Astrocyte (in vitro differentiated cells and primary cell): ENCODE results near the gene CYP27B1. TPM values are rescaled to one million over a fixed set of nuclear protein-coding genes. Genes with fewer than 3 reads are reported as not detected.

Experiments
- DNase-seq: peaks from one replicate; pipeline ENCODE4 v3.0.0-alpha.2; 2010; ENCODE audit warnings: low read depth
- FAIRE-seq: peaks from 2 replicates; lab custom pipeline; 2011; peaks lifted over from hg19 to GRCh38; lab: Jason Lieb, UNC
- H2AFZ ChIP-seq: 2 replicates; pipeline ENCODE4 v1.6.0; 2012; ENCODE audit warnings: low read depth, low read length, inconsistent platforms
- H3K27ac ChIP-seq: 2 replicates; pipeline ENCODE4 v1.5.1; 2011; ENCODE audit warnings: low read depth, low read length, inconsistent platforms
- H3K27me3 ChIP-seq: 2 replicates; pipeline ENCODE4 v1.6.0; 2011; ENCODE audit warnings: low read length, inconsistent platforms; ENCODE audit not compliant: insufficient read depth
- H3K36me3 ChIP-seq: 2 replicates; pipeline ENCODE4 v1.5.1; 2011; ENCODE audit warnings: low read length, inconsistent platforms; ENCODE audit not compliant: insufficient read depth
- H3K4me1 ChIP-seq: 2 replicates; pipeline ENCODE4 v1.5.1; 2011; ENCODE audit warnings: low read length, inconsistent platforms; ENCODE audit not compliant: insufficient read depth
- H3K4me2 ChIP-seq: 2 replicates; pipeline ENCODE4 v1.6.0; 2012; ENCODE audit warnings: low read length, inconsistent platforms
- H3K4me3 ChIP-seq: 2 replicates; pipeline ENCODE4 v1.5.1; 2011; ENCODE audit warnings: low read depth, mild to moderate bottlenecking, low read length, inconsistent platforms; ENCODE audit not compliant: insufficient read depth
- H3K79me2 ChIP-seq: 2 replicates; pipeline ENCODE4 v1.6.0; 2012; ENCODE audit warnings: mild to moderate bottlenecking, low read length, inconsistent platforms; ENCODE audit not compliant: insufficient read depth
- H3K9ac ChIP-seq: 2 replicates; pipeline ENCODE4 v1.6.0; 2012; ENCODE audit warnings: mild to moderate bottlenecking, low read length, inconsistent platforms
- H3K9me3 ChIP-seq: 2 replicates; pipeline ENCODE4 v1.5.1; 2012; ENCODE audit warnings: low read depth, mild to moderate bottlenecking, low read length, inconsistent platforms; ENCODE audit not compliant: insufficient read depth
- H4K20me1 ChIP-seq: 2 replicates; pipeline ENCODE4 v1.6.0; 2012; ENCODE audit warnings: low read length, inconsistent platforms; ENCODE audit not compliant: insufficient read depth
- H3K27ac Mint-ChIP-seq: one replicate; pipeline ENCODE4 v1.8.0; 2021; ENCODE audit warnings: mild to moderate bottlenecking, mixed read lengths; ENCODE audit not compliant: unreplicated experiment
- H3K27me3 Mint-ChIP-seq: one replicate; pipeline ENCODE4 v1.8.0; 2021; ENCODE audit warnings: low read depth, mixed read lengths; ENCODE audit not compliant: unreplicated experiment
- H3K36me3 Mint-ChIP-seq: one replicate; pipeline ENCODE4 v1.8.0; 2021; ENCODE audit warnings: low read depth, mixed read lengths; ENCODE audit not compliant: unreplicated experiment
- H3K4me1 Mint-ChIP-seq: one replicate; pipeline ENCODE4 v1.8.0; 2021; ENCODE audit warnings: low read depth, mixed read lengths; ENCODE audit not compliant: unreplicated experiment
- H3K4me3 Mint-ChIP-seq: one replicate; pipeline ENCODE4 v1.8.0; 2021; ENCODE audit warnings: mild to moderate bottlenecking, moderate library complexity, mixed read lengths; ENCODE audit not compliant: unreplicated experiment
- H3K9me3 Mint-ChIP-seq: one replicate; pipeline ENCODE4 v1.8.0; 2021; ENCODE audit warnings: mild to moderate bottlenecking, mixed read lengths; ENCODE audit not compliant: unreplicated experiment
- CTCF ChIP-seq: IDR thresholded peaks from 2 replicates; pipeline ENCODE4 v1.5.1; 2011; ENCODE audit warnings: low read depth, mild to moderate bottlenecking, inconsistent platforms, low read length, moderate library complexity; ENCODE audit not compliant: insufficient read depth
- EZH2 ChIP-seq: IDR thresholded peaks from 2 replicates; pipeline ENCODE4 v1.6.1; 2012; ENCODE audit warnings: mild to moderate bottlenecking, low read length, inconsistent platforms; ENCODE audit not compliant: insufficient read depth
- total RNA-seq: library from RNA; stranded (reverse); gene quantifications from 2 replicates; pipeline ENCODE4 v1.2.1, GENCODE V29; 2021

The CYP27B1 gene
- total RNA-seq, 1 donor from 2014 or later, result 1.5 TPM

- Mint-ChIP-seq H3K4me3 (no peak overlapping the region), H3K36me3 (peaks cover 3% of the 10 kb centered on the region), H3K27ac (no peak overlapping the region), H3K4me1 (peaks cover 14% of the 10 kb centered on the region), H3K27me3 (peaks cover 32% of the 10 kb centered on the region), H3K9me3 (no peaks in the 10 kb centered on the region)
- no peak overlapping the region for H3K27ac ChIP-seq
- H3K36me3 ChIP-seq, result no peaks in the 10 kb centered on the region
- DNase-seq (no peak), FAIRE-seq (no peak)
- no peak overlapping the region for H3K4me3 ChIP-seq
- peaks cover 9% of the 10 kb centered on the region for H4K20me1 ChIP-seq
- H3K9ac ChIP-seq, result no peak overlapping the region
- no peak for TF ChIP-seq CTCF
- TF ChIP-seq EZH2, result no peak
- peaks cover 7% of the 10 kb centered on the region for H3K79me2 ChIP-seq
- no peak overlapping the region for H3K4me2 ChIP-seq
- peaks cover 50% of the 10 kb centered on the region for H3K27me3 ChIP-seq
- no peaks in the 10 kb centered on the region for H3K9me3 ChIP-seq
- peaks cover 12% of the 10 kb centered on the region for H3K4me1 ChIP-seq
- no peak overlapping the region for H2AFZ ChIP-seq
Measured at GRCh38 chr12:57740656-57741412, 26.0 kb downstream of the CYP27B1 start.

- no peaks in the 10 kb centered on the region for H3K36me3 ChIP-seq
- H3K27me3 Mint-ChIP-seq, result peaks cover 39% of the 10 kb centered on the region
- peaks cover 11% of the 10 kb centered on the region for H3K4me1 ChIP-seq
- H3K36me3 Mint-ChIP-seq, result peaks cover under 1% of the 10 kb centered on the region
- no peak overlapping the region for H3K4me3 Mint-ChIP-seq
- peaks cover 11% of the 10 kb centered on the region for H3K4me1 Mint-ChIP-seq
- no peaks in the 10 kb centered on the region for H3K9me3 Mint-ChIP-seq
- H3K9ac ChIP-seq, result no peak overlapping the region
- no peak overlapping the region for H3K4me2 ChIP-seq
- H3K27ac Mint-ChIP-seq, result no peak overlapping the region
- peaks cover 9% of the 10 kb centered on the region for H4K20me1 ChIP-seq
- TF ChIP-seq EZH2, result no peak
- no peak for TF ChIP-seq CTCF
- peaks cover under 1% of the 10 kb centered on the region for H3K79me2 ChIP-seq
- H2AFZ ChIP-seq, result no peak overlapping the region
- no peaks in the 10 kb centered on the region for H3K9me3 ChIP-seq
- no peak for FAIRE-seq
- H3K27ac ChIP-seq, result no peak overlapping the region
- no peak overlapping the region for H3K4me3 ChIP-seq
- peaks cover 58% of the 10 kb centered on the region for H3K27me3 ChIP-seq
- DNase-seq, result no peak
Measured at GRCh38 chr12:57739914-57740538, 26.9 kb downstream of the CYP27B1 start.
